Mesothelial cell of epicardium (in vitro differentiated cells): Measurements from ENCODE around the gene NUMA1. TPM values are rescaled to one million over a fixed set of nuclear protein-coding genes. Genes with fewer than 3 reads are reported as not detected.

Experiments
- DNase-seq, 2 experiments: peaks; one replicate each; pipeline ENCODE4 v3.0.0; 2021; ENCODE audit warnings: low spot score in 2 of 2; ENCODE audit not compliant: unreplicated experiment in 2 of 2
- H3K27ac Mint-ChIP-seq: 2 replicates; pipeline ENCODE4 v1.8.0; 2021; ENCODE audit warnings: mixed read lengths
- H3K27me3 Mint-ChIP-seq: 2 replicates; pipeline ENCODE4 v1.8.0; 2021; ENCODE audit warnings: low read depth, mixed read lengths
- H3K36me3 Mint-ChIP-seq: 2 replicates; pipeline ENCODE4 v1.8.0; 2021; ENCODE audit warnings: mixed read lengths
- H3K4me1 Mint-ChIP-seq: 2 replicates; pipeline ENCODE4 v1.8.0; 2021; ENCODE audit warnings: mixed read lengths
- H3K4me3 Mint-ChIP-seq: 2 replicates; pipeline ENCODE4 v1.8.0; 2021; ENCODE audit warnings: mild to moderate bottlenecking, moderate library complexity, mixed read lengths
- H3K9me3 Mint-ChIP-seq: 2 replicates; pipeline ENCODE4 v1.8.0; 2021; ENCODE audit warnings: mixed read lengths
- total RNA-seq: library from RNA; stranded (reverse); gene quantifications from 3 replicates; pipeline ENCODE4 v1.2.1, GENCODE V29; 2021
- TF ChIP-seq, protein P1 (sequence below): fragments of 200-600 bp; sonication (generic); IDR thresholded peaks from one replicate; pipeline ENCODE4 v1.5.0; 2021; ENCODE audit warnings: antibody characterized with exemption; ENCODE audit not compliant: unreplicated experiment

The NUMA1 gene
- total RNA-seq, 1 donor from 2014 or later, result 334 TPM

GRCh38 chr11:72116019-72116755, 35.8 kb upstream of the NUMA1 start:
- H3K9me3 Mint-ChIP-seq, result no peaks in the 10 kb centered on the region
- TF ChIP-seq, protein P1, sequence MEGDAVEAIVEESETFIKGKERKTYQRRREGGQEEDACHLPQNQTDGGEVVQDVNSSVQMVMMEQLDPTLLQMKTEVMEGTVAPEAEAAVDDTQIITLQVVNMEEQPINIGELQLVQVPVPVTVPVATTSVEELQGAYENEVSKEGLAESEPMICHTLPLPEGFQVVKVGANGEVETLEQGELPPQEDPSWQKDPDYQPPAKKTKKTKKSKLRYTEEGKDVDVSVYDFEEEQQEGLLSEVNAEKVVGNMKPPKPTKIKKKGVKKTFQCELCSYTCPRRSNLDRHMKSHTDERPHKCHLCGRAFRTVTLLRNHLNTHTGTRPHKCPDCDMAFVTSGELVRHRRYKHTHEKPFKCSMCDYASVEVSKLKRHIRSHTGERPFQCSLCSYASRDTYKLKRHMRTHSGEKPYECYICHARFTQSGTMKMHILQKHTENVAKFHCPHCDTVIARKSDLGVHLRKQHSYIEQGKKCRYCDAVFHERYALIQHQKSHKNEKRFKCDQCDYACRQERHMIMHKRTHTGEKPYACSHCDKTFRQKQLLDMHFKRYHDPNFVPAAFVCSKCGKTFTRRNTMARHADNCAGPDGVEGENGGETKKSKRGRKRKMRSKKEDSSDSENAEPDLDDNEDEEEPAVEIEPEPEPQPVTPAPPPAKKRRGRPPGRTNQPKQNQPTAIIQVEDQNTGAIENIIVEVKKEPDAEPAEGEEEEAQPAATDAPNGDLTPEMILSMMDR, result no peak
- H3K4me1 Mint-ChIP-seq, result peaks cover 35% of the 10 kb centered on the region

GRCh38 chr11:72114570-72114969, 34.2 kb upstream of the NUMA1 start:
- TF ChIP-seq, protein P1, result no peak
- Mint-ChIP-seq H3K27me3 (peaks cover 1% of the 10 kb centered on the region), H3K4me1 (peaks cover 35% of the 10 kb centered on the region), H3K36me3 (peaks cover 2% of the 10 kb centered on the region), H3K27ac (no peak overlapping the region), H3K9me3 (no peaks in the 10 kb centered on the region), H3K4me3 (no peak overlapping the region)
- DNase-seq, result no peak

More at GRCh38 chr11:72116019-72116755, 35.8 kb upstream of the NUMA1 start:
- H3K36me3 Mint-ChIP-seq, result no peaks in the 10 kb centered on the region
- H3K27me3 Mint-ChIP-seq, result peaks cover 1% of the 10 kb centered on the region
- no peak for DNase-seq
- no peak overlapping the region for H3K27ac Mint-ChIP-seq
- no peak overlapping the region for H3K4me3 Mint-ChIP-seq

GRCh38 chr11:72112978-72113808, 32.9 kb upstream of the NUMA1 start:
- Mint-ChIP-seq H3K36me3 (peaks cover 2% of the 10 kb centered on the region), H3K4me1 (peaks cover 23% of the 10 kb centered on the region), H3K27ac (peak overlapping the region; percentile 100), H3K9me3 (no peaks in the 10 kb centered on the region), H3K27me3 (peaks cover 1% of the 10 kb centered on the region), H3K4me3 (peak overlapping the region; percentile 95)
- TF ChIP-seq, protein P1, result no peak
- no peak for DNase-seq

GRCh38 chr11:72112143-72112977, 32.0 kb upstream of the NUMA1 start, which contains the start of gene ANAPC15:
Gene ANAPC15, minus strand, starts transcription at chr11:72112695. Its CDS starts 1,419 bp downstream, at chr11:72111276.
- Mint-ChIP-seq H3K4me1 (peaks cover 19% of the 10 kb centered on the region), H3K36me3 (peaks cover 5% of the 10 kb centered on the region), H3K27ac (peak within 1 kb of the TSS; percentile 100), H3K4me3 (peak within 1 kb of the TSS; percentile 95), H3K9me3 (no peaks in the 10 kb centered on the region), H3K27me3 (peaks cover 1% of the 10 kb centered on the region)
- peak; percentile 92 to 94 for DNase-seq
- TF ChIP-seq, protein P1, result no peak
